Stimulated activated CD4-positive, alpha-beta T cell treated with anti-CD3 and anti-CD28 coated beads, Interleukin-2, amount 100 ng/mL, for 4 hours (primary cell): ENCODE data around the gene HSF5.
"Not testable (repeated sequence)": the region's sequence is repeated elsewhere in the genome, so short reads cannot be mapped to it uniquely, and the experiment has no call there.

Source experiments
- DNase-seq: peaks from one replicate; pipeline ENCODE4 v3.0.0-alpha.2; 2020; ENCODE audit warnings: low read depth

The HSF5 gene

GRCh38 chr17:58516644-58517377 is 28.6 kb upstream of the HSF5 start:
- DNase-seq = no peak

- no peak for DNase-seq
These were observed 27.1 kb upstream of the HSF5 start for GRCh38 chr17:58515286-58515685.

GRCh38 chr17:58514770-58515157 is 26.6 kb upstream of the HSF5 start:
- DNase-seq = no peak

- DNase-seq = peak; percentile 68
These were observed 26.0 kb upstream of the HSF5 start, which contains the start of gene MTMR4 for GRCh38 chr17:58513965-58514769. Gene MTMR4, minus strand, starts transcription at chr17:58514638. Its CDS starts 231 bp downstream, at chr17:58514407.

- DNase-seq = no peak
These were observed 25.2 kb upstream of the HSF5 start for GRCh38 chr17:58513267-58513964.

GRCh38 chr17:58510075-58510474 is 21.9 kb upstream of the HSF5 start:
- no peak for DNase-seq

GRCh38 chr17:58508341-58509067 is 20.3 kb upstream of the HSF5 start:
- no peak for DNase-seq

GRCh38 chr17:58507123-58507634 is 19.0 kb upstream of the HSF5 start:
- no peak for DNase-seq

- no peak for DNase-seq
These were observed 18.3 kb upstream of the HSF5 start for GRCh38 chr17:58506354-58507080.

- DNase-seq = no peak
These were observed 16.7 kb upstream of the HSF5 start for GRCh38 chr17:58504826-58505351.

- no peak for DNase-seq
These were observed 15.7 kb upstream of the HSF5 start for GRCh38 chr17:58503866-58504265.

- not testable (repeated sequence) for DNase-seq
These were observed 14.9 kb upstream of the HSF5 start for GRCh38 chr17:58503134-58503533.

GRCh38 chr17:58501451-58501850 is 13.2 kb upstream of the HSF5 start:
- DNase-seq = no peak

GRCh38 chr17:58498177-58498828 is 10.1 kb upstream of the HSF5 start:
- DNase-seq = no peak

- DNase-seq = no peak
These were observed 5.3 kb upstream of the HSF5 start for GRCh38 chr17:58493506-58493905.

GRCh38 chr17:58492238-58493121 is 4.3 kb upstream of the HSF5 start:
- no peak for DNase-seq

GRCh38 chr17:58491510-58492045 is 3.4 kb upstream of the HSF5 start:
- DNase-seq = no peak

GRCh38 chr17:58488428-58488890 is 251 bp upstream of the HSF5 start:
- DNase-seq = no peak

GRCh38 chr17:58484600-58484999 is 3.6 kb downstream of the HSF5 start:
- no peak for DNase-seq
